Measurements from ENCODE around the gene FOXK1. TPM values are rescaled to one million over a fixed set of nuclear protein-coding genes. Genes with fewer than 3 reads are reported as not detected.

The FOXK1 gene
- total and polyA plus RNA-seq, 2 of the 13 experiments (the other 11 are each of a cell fraction or from before 2014, with no cell fraction given) = 4.6 to 8.8 TPM

DNA sequence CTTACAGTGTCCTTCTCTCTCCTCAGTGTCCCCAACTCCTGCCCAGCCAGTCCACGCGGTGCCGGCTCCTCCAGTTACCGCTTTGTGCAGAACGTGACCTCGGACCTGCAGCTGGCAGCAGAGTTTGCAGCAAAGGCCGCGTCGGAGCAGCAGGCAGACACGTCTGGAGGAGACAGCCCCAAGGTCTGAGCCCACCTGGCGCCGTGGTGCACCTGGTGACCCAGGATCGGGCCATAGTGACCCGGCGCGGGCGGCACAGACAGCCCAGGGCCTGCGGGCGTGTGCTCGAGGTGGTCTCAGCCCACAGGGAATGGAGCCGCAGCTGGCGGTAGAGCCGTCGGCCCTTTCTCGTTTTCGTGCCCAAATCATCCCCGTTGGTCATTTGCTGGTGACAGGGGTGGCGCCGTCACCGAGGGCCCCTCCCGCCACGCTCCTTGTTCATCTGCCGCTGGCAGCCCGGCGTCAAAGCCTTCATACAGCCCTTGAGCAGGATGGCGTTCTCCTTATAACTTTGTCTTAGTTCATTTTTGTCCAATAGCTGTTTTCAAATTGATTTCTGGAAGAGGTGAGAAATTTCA, 72.4 kb downstream of the FOXK1 start:
- FAIRE-seq (no peak), ATAC-seq (no peak), DNase-seq (ENCODE audit: low spot score) (no peak)
- Histone ChIP-seq H3K4me3 (replicated peaks in 1 of 3; ENCODE audit: insufficient read depth in 1 of 3, low read depth in 2 of 3, low read length in 3 of 3) (no peak overlapping the region), H3K27ac (ENCODE audit: extremely low read length, insufficient read depth, low read length) (no peak overlapping the region), H2AFZ (ENCODE audit: low read length) (no peak overlapping the region), H4K20me1 (ENCODE audit: insufficient read depth, low read length) (peaks cover 16% of the 10 kb centered on the region; the same call in 1 of the 2 replicates), H3K9ac (ENCODE audit: insufficient read depth, low read depth, low read length) (no peak overlapping the region), H3K4me2 (ENCODE audit: low read depth, low read length) (no peak overlapping the region), H3K79me2 (ENCODE audit: insufficient read depth, low read length) (peaks cover 8% of the 10 kb centered on the region), H3K9me3 (ENCODE audit: low read length) (no peaks in the 10 kb centered on the region), H3K36me3 (replicated peaks in 1 of 2; ENCODE audit: control insufficient read depth in 1 of 2, insufficient read depth in 2 of 2, low read length in 2 of 2) (peaks cover 19 to 69% of the 10 kb centered on the region in 2 experiments), H3K4me1 (ENCODE audit: insufficient read depth, low read length) (peaks cover 9% of the 10 kb centered on the region; the same call in 1 of the 2 replicates), H3K27me3 (ENCODE audit: control insufficient read depth in 1 of 2, insufficient read depth in 2 of 2, low read length in 2 of 2) (no peaks in the 10 kb centered on the region)
- TF ChIP-seq, protein P1, sequence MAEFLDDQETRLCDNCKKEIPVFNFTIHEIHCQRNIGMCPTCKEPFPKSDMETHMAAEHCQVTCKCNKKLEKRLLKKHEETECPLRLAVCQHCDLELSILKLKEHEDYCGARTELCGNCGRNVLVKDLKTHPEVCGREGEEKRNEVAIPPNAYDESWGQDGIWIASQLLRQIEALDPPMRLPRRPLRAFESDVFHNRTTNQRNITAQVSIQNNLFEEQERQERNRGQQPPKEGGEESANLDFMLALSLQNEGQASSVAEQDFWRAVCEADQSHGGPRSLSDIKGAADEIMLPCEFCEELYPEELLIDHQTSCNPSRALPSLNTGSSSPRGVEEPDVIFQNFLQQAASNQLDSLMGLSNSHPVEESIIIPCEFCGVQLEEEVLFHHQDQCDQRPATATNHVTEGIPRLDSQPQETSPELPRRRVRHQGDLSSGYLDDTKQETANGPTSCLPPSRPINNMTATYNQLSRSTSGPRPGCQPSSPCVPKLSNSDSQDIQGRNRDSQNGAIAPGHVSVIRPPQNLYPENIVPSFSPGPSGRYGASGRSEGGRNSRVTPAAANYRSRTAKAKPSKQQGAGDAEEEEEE (CRISPR knock-in tag; IDR thresholded peaks at IDR 0.05; ENCODE audit: borderline replicate concordance) = no peak
- TF ChIP-seq SYNCRIP (IDR thresholded peaks at IDR 0.05; ENCODE audit: insufficient read depth, low read depth, low read length) (no peak), ZNF350 (CRISPR knock-in tag; IDR thresholded peaks at IDR 0.05; ENCODE audit: borderline replicate concordance, low read depth) (no peak), ZNF598 (CRISPR knock-in tag; IDR thresholded peaks at IDR 0.05; ENCODE audit: borderline replicate concordance) (no peak), ZNF724P (CRISPR knock-in tag; IDR thresholded peaks at IDR 0.05; ENCODE audit: borderline replicate concordance) (0 out of 2 replicates have a peak, but pooled peaks have one; percentile 28)
- WGBS (ENCODE audit: low lambda C conversion rate) = 96% methylated on average over 20 of the region's 36 CpGs
- intact Hi-C loops (cut with micrococcal nuclease; ENCODE audit: unreplicated experiment) = loop anchor here (1.0 kb wide), 1 partner anchor 143 kb away; no protein-coding TSS in a partner anchor
- ChIA-PET CTCF (ENCODE audit: low intra/inter-chr PET ratio, low total read pairs) (interaction anchor here (3.5 kb wide), 1 partner anchor 144 kb away, joined by 25 read pairs; no protein-coding TSS in a partner anchor), POLR2A (no interaction called here)
- no TSS peak for BruUV-seq (replicated peaks)
- in situ Hi-C loops (cut with HindIII; ENCODE audit: extremely low pct_ligation_motif_present, low pct_unique_long_range_greater_than_20kb) = loop anchor here (5.0 to 25.0 kb wide), 2 partner anchors 72 to 142 kb away; partner anchors contain the start of gene FOXK1

Data from HepG2 (cell line).